PC-3 (cell line): ENCODE data around the gene ZNF445.

Experiments
- CTCF ChIP-seq: fragments of 300-600 bp; sonication (generic); conservative IDR thresholded peaks from 2 replicates; pipeline ENCODE4 v1.5.1; 2017; ENCODE audit warnings: antibody characterized with exemption, low read depth, mild to moderate bottlenecking, low read length
- EZH2phosphoT487 ChIP-seq: fragments of 300-600 bp; sonication (generic); IDR thresholded peaks from 2 replicates; pipeline ENCODE4 v1.6.1; 2018; ENCODE audit warnings: mild to moderate bottlenecking, antibody characterized with exemption, low read length, borderline replicate concordance

- no peak for TF ChIP-seq EZH2phosphoT487
- no peak for TF ChIP-seq CTCF
Measured at GRCh38 chr3:44476181-44476611, 1.3 kb downstream of the ZNF445 start.
